Neural cell (in vitro differentiated cells): Measurements from ENCODE around the gene PIGB.

Experiments
- TAF1 ChIP-seq: IDR thresholded peaks from 2 replicates; pipeline ENCODE4 v1.6.1; 2012; ENCODE audit warnings: low read depth
- TF ChIP-seq, protein P1 (sequence below): fragments of 450-650 bp; IDR thresholded peaks from 2 replicates; pipeline ENCODE4 v1.5.1; 2014; ENCODE audit warnings: antibody characterized with exemption, mild to moderate bottlenecking, moderate library complexity; ENCODE audit not compliant: poor library complexity, severe bottlenecking

GRCh38 chr15:55327387-55327786 is 8.4 kb downstream of the PIGB start:
- TF ChIP-seq TAF1 = no peak
- TF ChIP-seq, protein P1, sequence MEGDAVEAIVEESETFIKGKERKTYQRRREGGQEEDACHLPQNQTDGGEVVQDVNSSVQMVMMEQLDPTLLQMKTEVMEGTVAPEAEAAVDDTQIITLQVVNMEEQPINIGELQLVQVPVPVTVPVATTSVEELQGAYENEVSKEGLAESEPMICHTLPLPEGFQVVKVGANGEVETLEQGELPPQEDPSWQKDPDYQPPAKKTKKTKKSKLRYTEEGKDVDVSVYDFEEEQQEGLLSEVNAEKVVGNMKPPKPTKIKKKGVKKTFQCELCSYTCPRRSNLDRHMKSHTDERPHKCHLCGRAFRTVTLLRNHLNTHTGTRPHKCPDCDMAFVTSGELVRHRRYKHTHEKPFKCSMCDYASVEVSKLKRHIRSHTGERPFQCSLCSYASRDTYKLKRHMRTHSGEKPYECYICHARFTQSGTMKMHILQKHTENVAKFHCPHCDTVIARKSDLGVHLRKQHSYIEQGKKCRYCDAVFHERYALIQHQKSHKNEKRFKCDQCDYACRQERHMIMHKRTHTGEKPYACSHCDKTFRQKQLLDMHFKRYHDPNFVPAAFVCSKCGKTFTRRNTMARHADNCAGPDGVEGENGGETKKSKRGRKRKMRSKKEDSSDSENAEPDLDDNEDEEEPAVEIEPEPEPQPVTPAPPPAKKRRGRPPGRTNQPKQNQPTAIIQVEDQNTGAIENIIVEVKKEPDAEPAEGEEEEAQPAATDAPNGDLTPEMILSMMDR = no peak
